ENCODE results near the gene PDSS1. TPM values are rescaled to one million over a fixed set of nuclear protein-coding genes. Genes with fewer than 3 reads are reported as not detected.

Gene PDSS1
- total and polyA plus RNA-seq, 9 of the 15 experiments (the other 6 are each of a cell fraction or from before 2014, with no cell fraction given) = 11.0 to 59.5 (median 45.3) TPM

GRCh38 chr10:26697163-26697921, at the start of gene PDSS1 (continued):
- TF ChIP-seq, protein P1, sequence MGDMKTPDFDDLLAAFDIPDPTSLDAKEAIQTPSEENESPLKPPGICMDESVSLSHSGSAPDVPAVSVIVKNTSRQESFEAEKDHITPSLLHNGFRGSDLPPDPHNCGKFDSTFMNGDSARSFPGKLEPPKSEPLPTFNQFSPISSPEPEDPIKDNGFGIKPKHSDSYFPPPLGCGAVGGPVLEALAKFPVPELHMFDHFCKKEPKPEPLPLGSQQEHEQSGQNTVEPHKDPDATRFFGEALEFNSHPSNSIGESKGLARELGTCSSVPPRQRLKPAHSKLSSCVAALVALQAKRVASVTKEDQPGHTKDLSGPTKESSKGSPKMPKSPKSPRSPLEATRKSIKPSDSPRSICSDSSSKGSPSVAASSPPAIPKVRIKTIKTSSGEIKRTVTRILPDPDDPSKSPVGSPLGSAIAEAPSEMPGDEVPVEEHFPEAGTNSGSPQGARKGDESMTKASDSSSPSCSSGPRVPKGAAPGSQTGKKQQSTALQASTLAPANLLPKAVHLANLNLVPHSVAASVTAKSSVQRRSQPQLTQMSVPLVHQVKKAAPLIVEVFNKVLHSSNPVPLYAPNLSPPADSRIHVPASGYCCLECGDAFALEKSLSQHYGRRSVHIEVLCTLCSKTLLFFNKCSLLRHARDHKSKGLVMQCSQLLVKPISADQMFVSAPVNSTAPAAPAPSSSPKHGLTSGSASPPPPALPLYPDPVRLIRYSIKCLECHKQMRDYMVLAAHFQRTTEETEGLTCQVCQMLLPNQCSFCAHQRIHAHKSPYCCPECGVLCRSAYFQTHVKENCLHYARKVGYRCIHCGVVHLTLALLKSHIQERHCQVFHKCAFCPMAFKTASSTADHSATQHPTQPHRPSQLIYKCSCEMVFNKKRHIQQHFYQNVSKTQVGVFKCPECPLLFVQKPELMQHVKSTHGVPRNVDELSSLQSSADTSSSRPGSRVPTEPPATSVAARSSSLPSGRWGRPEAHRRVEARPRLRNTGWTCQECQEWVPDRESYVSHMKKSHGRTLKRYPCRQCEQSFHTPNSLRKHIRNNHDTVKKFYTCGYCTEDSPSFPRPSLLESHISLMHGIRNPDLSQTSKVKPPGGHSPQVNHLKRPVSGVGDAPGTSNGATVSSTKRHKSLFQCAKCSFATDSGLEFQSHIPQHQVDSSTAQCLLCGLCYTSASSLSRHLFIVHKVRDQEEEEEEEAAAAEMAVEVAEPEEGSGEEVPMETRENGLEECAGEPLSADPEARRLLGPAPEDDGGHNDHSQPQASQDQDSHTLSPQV (IDR thresholded peaks at IDR 0.05) = no peak
- TF ChIP-seq RAD21 (CRISPR knock-in tag; conservative IDR thresholded peaks at IDR 0.05 in 1 of 2, IDR thresholded peaks at IDR 0.05 in 1 of 2) (no peak), RB1 (IDR thresholded peaks at IDR 0.05; ENCODE audit: low read depth) (peak; percentile 86), RBM14 (IDR thresholded peaks at IDR 0.05; ENCODE audit: borderline replicate concordance, insufficient read depth, low read depth, low read length) (no peak), ZC3H8 (IDR thresholded peaks at IDR 0.05) (no peak), MTF1 (CRISPR knock-in tag; IDR thresholded peaks at IDR 0.05; ENCODE audit: borderline replicate concordance) (no peak), SMC3 (conservative IDR thresholded peaks at IDR 0.05; ENCODE audit: insufficient read depth, low read depth, low read length) (no peak), MTA2 (IDR thresholded peaks at IDR 0.05; ENCODE audit: low read depth) (no peak; the same call in 1 of the 2 replicates), RCOR1 (IDR thresholded peaks at IDR 0.05; ENCODE audit: borderline replicate concordance in 1 of 2, low read depth in 2 of 2, low read length in 2 of 2) (no peak), ZNF561 (CRISPR knock-in tag; conservative IDR thresholded peaks at IDR 0.05) (no peak)
- TF ChIP-seq, protein P2, sequence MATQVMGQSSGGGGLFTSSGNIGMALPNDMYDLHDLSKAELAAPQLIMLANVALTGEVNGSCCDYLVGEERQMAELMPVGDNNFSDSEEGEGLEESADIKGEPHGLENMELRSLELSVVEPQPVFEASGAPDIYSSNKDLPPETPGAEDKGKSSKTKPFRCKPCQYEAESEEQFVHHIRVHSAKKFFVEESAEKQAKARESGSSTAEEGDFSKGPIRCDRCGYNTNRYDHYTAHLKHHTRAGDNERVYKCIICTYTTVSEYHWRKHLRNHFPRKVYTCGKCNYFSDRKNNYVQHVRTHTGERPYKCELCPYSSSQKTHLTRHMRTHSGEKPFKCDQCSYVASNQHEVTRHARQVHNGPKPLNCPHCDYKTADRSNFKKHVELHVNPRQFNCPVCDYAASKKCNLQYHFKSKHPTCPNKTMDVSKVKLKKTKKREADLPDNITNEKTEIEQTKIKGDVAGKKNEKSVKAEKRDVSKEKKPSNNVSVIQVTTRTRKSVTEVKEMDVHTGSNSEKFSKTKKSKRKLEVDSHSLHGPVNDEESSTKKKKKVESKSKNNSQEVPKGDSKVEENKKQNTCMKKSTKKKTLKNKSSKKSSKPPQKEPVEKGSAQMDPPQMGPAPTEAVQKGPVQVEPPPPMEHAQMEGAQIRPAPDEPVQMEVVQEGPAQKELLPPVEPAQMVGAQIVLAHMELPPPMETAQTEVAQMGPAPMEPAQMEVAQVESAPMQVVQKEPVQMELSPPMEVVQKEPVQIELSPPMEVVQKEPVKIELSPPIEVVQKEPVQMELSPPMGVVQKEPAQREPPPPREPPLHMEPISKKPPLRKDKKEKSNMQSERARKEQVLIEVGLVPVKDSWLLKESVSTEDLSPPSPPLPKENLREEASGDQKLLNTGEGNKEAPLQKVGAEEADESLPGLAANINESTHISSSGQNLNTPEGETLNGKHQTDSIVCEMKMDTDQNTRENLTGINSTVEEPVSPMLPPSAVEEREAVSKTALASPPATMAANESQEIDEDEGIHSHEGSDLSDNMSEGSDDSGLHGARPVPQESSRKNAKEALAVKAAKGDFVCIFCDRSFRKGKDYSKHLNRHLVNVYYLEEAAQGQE (IDR thresholded peaks at IDR 0.05; ENCODE audit: borderline replicate concordance) = no peak
- TF ChIP-seq, protein P2 (CRISPR knock-in tag; IDR thresholded peaks at IDR 0.05; ENCODE audit: low read depth) = peak; percentile 78
- TF ChIP-seq, protein P3, sequence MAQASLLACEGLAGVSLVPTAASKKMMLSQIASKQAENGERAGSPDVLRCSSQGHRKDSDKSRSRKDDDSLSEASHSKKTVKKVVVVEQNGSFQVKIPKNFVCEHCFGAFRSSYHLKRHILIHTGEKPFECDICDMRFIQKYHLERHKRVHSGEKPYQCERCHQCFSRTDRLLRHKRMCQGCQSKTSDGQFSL (CRISPR knock-in tag; IDR thresholded peaks at IDR 0.05) = no peak
- TF ChIP-seq, protein P3 (tag; IDR thresholded peaks at IDR 0.05) = no peak

All from K562 (cell line).